Measurements from ENCODE around the gene SUGCT.

SUGCT gene

GRCh38 chr7:40826411-40827221, 691.8 kb downstream of the SUGCT start:
- no peak for DNase-seq (ENCODE audit: low read depth)

- DNase-seq (ENCODE audit: low read depth), result no peak
Measured at GRCh38 chr7:40827222-40828085, 692.6 kb downstream of the SUGCT start.

GRCh38 chr7:40828686-40829600, 694.1 kb downstream of the SUGCT start:
- DNase-seq (ENCODE audit: low read depth), result no peak

- no peak for DNase-seq (ENCODE audit: low read depth)
Measured at GRCh38 chr7:40833191-40833887, 698.5 kb downstream of the SUGCT start.

GRCh38 chr7:40833888-40834234, 699.1 kb downstream of the SUGCT start:
- DNase-seq (ENCODE audit: low read depth), result no peak

- DNase-seq (ENCODE audit: low read depth), result no peak
Measured at GRCh38 chr7:40836218-40836617, 701.4 kb downstream of the SUGCT start.

- no peak for DNase-seq (ENCODE audit: low read depth)
Measured at GRCh38 chr7:40839881-40840280, 705.1 kb downstream of the SUGCT start.

- no peak for DNase-seq (ENCODE audit: low read depth)
Measured at GRCh38 chr7:40840990-40841389, 706.2 kb downstream of the SUGCT start.

- DNase-seq (ENCODE audit: low read depth), result no peak
Measured at GRCh38 chr7:40842641-40843040, 707.8 kb downstream of the SUGCT start.

- DNase-seq (ENCODE audit: low read depth), result no peak
Measured at GRCh38 chr7:40843338-40843985, 708.7 kb downstream of the SUGCT start.

GRCh38 chr7:40845943-40846342, 711.1 kb downstream of the SUGCT start:
- no peak for DNase-seq (ENCODE audit: low read depth)

- DNase-seq (ENCODE audit: low read depth), result no peak
Measured at GRCh38 chr7:40847921-40848320, 713.1 kb downstream of the SUGCT start.

- DNase-seq (ENCODE audit: low read depth), result no peak
Measured at GRCh38 chr7:40848541-40849221, 713.9 kb downstream of the SUGCT start.

GRCh38 chr7:40850017-40850416, 715.2 kb downstream of the SUGCT start:
- DNase-seq (ENCODE audit: low read depth), result no peak

GRCh38 chr7:40851001-40851400, 716.2 kb downstream of the SUGCT start:
- DNase-seq (ENCODE audit: low read depth), result no peak

- DNase-seq (ENCODE audit: low read depth), result no peak
Measured at GRCh38 chr7:40859076-40859475, 724.3 kb downstream of the SUGCT start.

- DNase-seq (ENCODE audit: low read depth), result no peak
Measured at GRCh38 chr7:40859965-40860543, 725.2 kb downstream of the SUGCT start.

- no peak for DNase-seq (ENCODE audit: low read depth)
Measured at GRCh38 chr7:40865441-40866233, 730.8 kb downstream of the SUGCT start.

- no peak for DNase-seq (ENCODE audit: low read depth)
Measured at GRCh38 chr7:40866601-40867000, 731.8 kb downstream of the SUGCT start.
